H4 (cell line): ENCODE results near the gene MYDGF. TPM values are rescaled to one million over a fixed set of nuclear protein-coding genes. Genes with fewer than 3 reads are reported as not detected.
"Not testable (repeated sequence)": the region's sequence is repeated elsewhere in the genome, so short reads cannot be mapped to it uniquely, and the experiment has no call there.

Experiments
- DNase-seq: peaks from one replicate; pipeline ENCODE4 v3.0.0-alpha.2; 2015; ENCODE audit warnings: low spot score
- total RNA-seq: library from RNA; depleted of rRNA; stranded (reverse); fragments of >200 nt; shearing (Covaris generic); gene quantifications from 2 replicates; pipeline ENCODE4 v1.2.3, GENCODE V29; 2014

The MYDGF gene
- total RNA-seq, 1 experiment from 2014 or later, result 165 TPM

- no peak for DNase-seq
Measured at GRCh38 chr19:4700693-4700970, 30.5 kb upstream of the MYDGF start.

- no peak for DNase-seq
Measured at GRCh38 chr19:4699826-4700692, 29.9 kb upstream of the MYDGF start.

GRCh38 chr19:4697304-4697703 is 27.2 kb upstream of the MYDGF start:
- no peak for DNase-seq

GRCh38 chr19:4695224-4695731 is 25.1 kb upstream of the MYDGF start:
- no peak for DNase-seq

GRCh38 chr19:4694211-4694987 is 24.3 kb upstream of the MYDGF start:
- DNase-seq, result peak; percentile 98

GRCh38 chr19:4693471-4694121 is 23.5 kb upstream of the MYDGF start:
- no peak for DNase-seq

- DNase-seq, result no peak
Measured at GRCh38 chr19:4693078-4693350, 22.9 kb upstream of the MYDGF start.

- DNase-seq, result no peak
Measured at GRCh38 chr19:4692251-4693077, 22.3 kb upstream of the MYDGF start.

GRCh38 chr19:4691373-4691772 is 21.2 kb upstream of the MYDGF start:
- DNase-seq, result no peak

GRCh38 chr19:4690361-4690760 is 20.2 kb upstream of the MYDGF start:
- no peak for DNase-seq

- DNase-seq, result no peak
Measured at GRCh38 chr19:4689403-4689802, 19.3 kb upstream of the MYDGF start.

- DNase-seq, result no peak
Measured at GRCh38 chr19:4688587-4688986, 18.4 kb upstream of the MYDGF start.

GRCh38 chr19:4687396-4687795 is 17.3 kb upstream of the MYDGF start:
- DNase-seq, result no peak

- DNase-seq, result no peak
Measured at GRCh38 chr19:4686700-4687099, 16.6 kb upstream of the MYDGF start.

GRCh38 chr19:4684312-4685095 is 14.4 kb upstream of the MYDGF start:
- DNase-seq, result no peak

GRCh38 chr19:4682417-4683200 is 12.5 kb upstream of the MYDGF start:
- no peak for DNase-seq

GRCh38 chr19:4680021-4680420 is 9.9 kb upstream of the MYDGF start:
- DNase-seq, result not testable (repeated sequence)

GRCh38 chr19:4678881-4679790 is 9.0 kb upstream of the MYDGF start:
- no peak for DNase-seq
